ENCODE measurements around the gene FLVCR1.
"Not testable (repeated sequence)": the region's sequence is repeated elsewhere in the genome, so short reads cannot be mapped to it uniquely, and the experiment has no call there.

The FLVCR1 gene

GRCh38 chr1:212860713-212861581 is 2.9 kb downstream of the FLVCR1 start:
- DNase-seq: no peak

GRCh38 chr1:212862111-212862690 is 4.1 kb downstream of the FLVCR1 start:
- no peak for DNase-seq

- DNase-seq: not testable (repeated sequence)
Measured at GRCh38 chr1:212863345-212863744, 5.3 kb downstream of the FLVCR1 start.

- DNase-seq: no peak
Measured at GRCh38 chr1:212864201-212864600, 6.1 kb downstream of the FLVCR1 start.

- no peak for DNase-seq
Measured at GRCh38 chr1:212867192-212867591, 9.1 kb downstream of the FLVCR1 start.

GRCh38 chr1:212871976-212872375 is 13.9 kb downstream of the FLVCR1 start:
- no peak for DNase-seq

GRCh38 chr1:212873518-212873917 is 15.4 kb downstream of the FLVCR1 start:
- no peak for DNase-seq

- no peak for DNase-seq
Measured at GRCh38 chr1:212878418-212878817, 20.3 kb downstream of the FLVCR1 start.

- DNase-seq: no peak
Measured at GRCh38 chr1:212879947-212880690, 22.0 kb downstream of the FLVCR1 start.

GRCh38 chr1:212884592-212884991 is 26.5 kb downstream of the FLVCR1 start:
- no peak for DNase-seq

GRCh38 chr1:212892108-212892507 is 34.0 kb downstream of the FLVCR1 start:
- no peak for DNase-seq

GRCh38 chr1:212899845-212900244 is 41.8 kb downstream of the FLVCR1 start:
- DNase-seq: no peak

GRCh38 chr1:212901290-212901689 is 43.2 kb downstream of the FLVCR1 start:
- DNase-seq: no peak

GRCh38 chr1:212902054-212902453 is 44.0 kb downstream of the FLVCR1 start:
- DNase-seq: no peak

GRCh38 chr1:212903664-212904063 is 45.6 kb downstream of the FLVCR1 start:
- no peak for DNase-seq

GRCh38 chr1:212908071-212908470 is 50.0 kb downstream of the FLVCR1 start:
- not testable (repeated sequence) for DNase-seq

GRCh38 chr1:212908971-212909370 is 50.9 kb downstream of the FLVCR1 start:
- no peak for DNase-seq

- DNase-seq: no peak
Measured at GRCh38 chr1:212909652-212910063, 51.6 kb downstream of the FLVCR1 start.

GRCh38 chr1:212910213-212910612 is 52.1 kb downstream of the FLVCR1 start:
- DNase-seq: not testable (repeated sequence)

GRCh38 chr1:212913638-212914037 is 55.6 kb downstream of the FLVCR1 start:
- DNase-seq: not testable (repeated sequence)

- not testable (repeated sequence) for DNase-seq
Measured at GRCh38 chr1:212914110-212914509, 56.0 kb downstream of the FLVCR1 start.

GRCh38 chr1:212914789-212915188 is 56.7 kb downstream of the FLVCR1 start:
- no peak for DNase-seq

- DNase-seq: no peak
Measured at GRCh38 chr1:212915245-212916091, 57.4 kb downstream of the FLVCR1 start.

Measured in activated gamma-delta T cell (primary cell).